GM19238 (cell line): ENCODE data around the gene RNLS.
"Not testable (repeated sequence)": the region's sequence is repeated elsewhere in the genome, so short reads cannot be mapped to it uniquely, and the experiment has no call there.

Experiments used
- DNase-seq: peaks from one replicate; pipeline ENCODE4 v3.0.0; 2011; ENCODE audit warnings: low spot score; ENCODE audit not compliant: insufficient read length

Gene RNLS

DNA sequence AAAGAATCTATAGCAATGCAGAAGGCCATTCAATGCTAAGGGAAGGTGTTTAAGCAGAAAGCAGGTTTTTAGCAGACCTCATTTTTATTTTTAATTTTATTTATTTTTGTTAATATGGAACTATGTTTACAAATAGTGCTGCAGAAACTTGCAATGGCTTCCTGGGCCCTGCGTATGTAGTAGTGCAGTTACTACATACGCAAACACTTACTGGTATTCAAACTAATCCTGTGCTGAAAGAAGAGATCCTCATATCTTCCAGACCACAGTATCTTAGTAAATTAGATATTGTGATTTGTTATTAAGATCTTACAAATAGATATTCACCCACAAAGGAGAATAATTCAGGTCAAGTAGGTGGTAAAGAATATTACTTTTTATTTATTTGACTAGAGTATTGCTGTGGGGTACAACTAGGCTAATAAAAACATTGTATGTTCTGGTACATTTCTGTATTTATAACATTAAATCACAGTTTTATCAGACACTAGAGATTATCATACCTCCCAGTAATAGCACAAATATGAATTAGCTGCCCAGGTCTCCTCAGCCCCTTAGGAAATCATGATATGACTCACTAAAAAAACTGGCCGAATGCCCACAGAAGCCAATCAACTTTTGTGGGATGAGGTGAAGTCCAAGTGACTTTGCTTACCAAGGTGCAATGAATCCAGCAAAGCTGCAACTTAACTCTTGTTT, 57.6 kb downstream of the RNLS start:
- no peak for DNase-seq

DNA sequence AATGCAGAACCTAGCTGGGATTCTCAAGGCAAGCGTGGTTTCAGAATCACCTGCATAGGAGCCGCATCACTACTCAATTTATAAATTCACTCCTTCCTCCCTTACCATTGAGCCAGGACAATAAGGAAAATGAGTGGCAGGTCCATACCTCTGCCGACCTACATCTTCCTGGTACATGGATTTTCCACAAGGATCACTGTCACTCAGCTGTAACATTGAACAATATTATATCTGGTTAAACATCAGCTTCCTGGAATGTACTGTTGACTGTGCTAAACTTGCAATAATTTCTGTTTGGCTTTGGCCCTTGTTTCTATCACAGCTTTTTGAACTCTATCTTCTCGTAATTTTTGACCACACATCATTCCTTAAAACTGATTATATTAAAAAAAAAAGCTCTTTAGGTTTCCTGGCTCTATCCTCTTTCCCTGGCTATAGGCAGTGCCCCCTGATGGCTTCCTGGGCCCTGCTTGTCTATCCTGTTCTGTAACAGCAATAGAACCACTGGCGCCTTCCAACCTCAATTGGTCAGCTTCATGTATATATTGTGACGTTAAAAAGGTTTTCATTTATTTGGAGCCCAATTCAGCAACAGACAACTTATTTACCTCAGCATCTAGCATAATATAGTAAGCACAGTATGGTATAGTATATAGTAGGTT, 59.2 kb downstream of the RNLS start:
- no peak for DNase-seq

DNA sequence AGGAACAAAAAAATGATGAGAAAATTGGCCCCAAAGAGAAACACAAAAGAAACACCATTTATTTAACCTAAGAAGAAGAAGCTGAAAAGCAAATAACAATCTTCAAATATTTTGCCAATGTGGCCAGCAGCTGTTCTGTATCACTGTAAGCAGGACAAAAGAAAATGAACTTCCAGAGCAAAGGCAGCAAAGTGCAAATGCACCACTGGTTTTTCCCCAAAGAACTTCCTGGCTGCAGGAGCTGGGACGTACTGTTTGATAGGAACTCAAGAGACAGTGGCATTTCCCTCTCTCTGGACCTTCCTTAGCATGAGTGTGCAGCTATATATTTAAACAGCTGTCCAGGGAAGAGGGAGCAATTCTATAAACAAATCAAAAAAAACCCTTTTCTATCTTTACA, 60.4 kb downstream of the RNLS start:
- DNase-seq, result no peak

DNA sequence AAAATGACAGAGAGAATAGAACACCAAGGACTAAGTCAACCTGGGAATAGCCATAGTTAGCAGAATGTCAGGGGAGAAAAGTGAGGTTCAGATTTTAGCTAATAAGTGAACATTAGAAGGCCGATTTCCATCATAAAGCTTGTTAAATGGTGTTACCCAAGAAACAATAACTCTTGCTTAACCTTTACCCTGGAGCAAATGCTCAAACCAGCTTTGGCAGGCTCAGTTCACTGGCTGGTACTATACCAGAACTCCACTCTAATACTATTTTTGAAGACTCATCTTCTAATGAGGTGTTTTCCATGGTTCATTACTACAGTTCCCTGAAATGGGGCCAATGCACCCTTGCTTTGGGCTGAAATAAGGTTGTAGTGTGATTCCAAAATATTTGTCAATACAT, 61.3 kb downstream of the RNLS start:
- no peak for DNase-seq

DNA sequence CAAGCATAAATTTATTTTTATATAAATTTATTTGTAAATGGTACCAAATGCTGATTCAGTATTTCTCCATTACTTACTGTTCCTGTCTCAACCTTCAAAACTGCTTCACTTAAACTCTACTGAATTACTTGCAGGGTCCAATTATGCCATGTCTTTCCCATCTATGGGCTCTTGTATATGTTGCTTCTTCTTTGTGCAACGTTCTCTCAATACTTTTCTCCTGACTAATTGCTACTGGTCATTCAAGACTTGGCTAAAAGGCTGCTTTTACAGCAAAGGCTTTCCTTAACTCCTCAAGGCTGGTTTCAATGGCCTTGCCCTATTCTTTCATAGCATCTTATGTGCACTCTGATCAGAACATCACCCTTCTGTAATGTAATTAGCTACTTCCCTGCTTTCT, 67.9 kb downstream of the RNLS start:
- DNase-seq, result no peak

DNA sequence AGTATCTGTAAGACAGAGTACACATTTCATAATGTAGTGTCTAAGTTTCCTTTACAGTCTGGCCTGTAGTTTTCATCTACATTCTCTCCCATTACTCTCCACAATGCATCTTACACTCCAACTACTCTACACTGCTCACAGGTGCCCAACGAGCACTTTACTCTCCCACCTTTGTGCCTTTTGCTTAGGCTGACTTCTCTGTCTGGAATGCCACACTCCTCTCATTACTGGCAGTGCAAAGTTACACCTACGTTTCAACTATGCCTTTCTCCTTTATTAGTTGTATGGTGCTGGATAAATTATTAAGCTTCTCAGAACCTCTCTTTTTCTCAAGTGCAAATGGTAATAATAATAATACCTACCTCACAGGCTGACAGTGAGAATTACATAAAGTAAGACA, 70.5 kb downstream of the RNLS start:
- DNase-seq, result no peak

DNA sequence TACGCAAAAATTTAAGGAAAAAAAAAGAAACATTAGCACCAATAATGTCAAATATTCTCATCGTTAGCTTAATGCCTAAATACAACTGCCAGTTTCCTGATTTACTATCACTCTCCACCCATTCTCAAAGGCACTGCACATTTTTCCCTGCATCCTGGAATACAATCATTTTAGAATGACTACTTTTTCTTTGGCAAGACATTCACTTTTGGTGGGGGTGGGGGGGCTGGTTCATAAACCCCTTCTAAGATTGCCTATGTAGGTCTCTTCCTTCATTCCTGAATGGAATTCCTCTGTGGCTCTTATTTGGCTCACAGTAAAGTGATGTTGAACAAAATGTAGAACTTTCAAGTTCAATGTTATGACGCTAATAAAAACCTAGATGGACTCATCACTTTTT, 74.3 kb downstream of the RNLS start:
- DNase-seq, result no peak

DNA sequence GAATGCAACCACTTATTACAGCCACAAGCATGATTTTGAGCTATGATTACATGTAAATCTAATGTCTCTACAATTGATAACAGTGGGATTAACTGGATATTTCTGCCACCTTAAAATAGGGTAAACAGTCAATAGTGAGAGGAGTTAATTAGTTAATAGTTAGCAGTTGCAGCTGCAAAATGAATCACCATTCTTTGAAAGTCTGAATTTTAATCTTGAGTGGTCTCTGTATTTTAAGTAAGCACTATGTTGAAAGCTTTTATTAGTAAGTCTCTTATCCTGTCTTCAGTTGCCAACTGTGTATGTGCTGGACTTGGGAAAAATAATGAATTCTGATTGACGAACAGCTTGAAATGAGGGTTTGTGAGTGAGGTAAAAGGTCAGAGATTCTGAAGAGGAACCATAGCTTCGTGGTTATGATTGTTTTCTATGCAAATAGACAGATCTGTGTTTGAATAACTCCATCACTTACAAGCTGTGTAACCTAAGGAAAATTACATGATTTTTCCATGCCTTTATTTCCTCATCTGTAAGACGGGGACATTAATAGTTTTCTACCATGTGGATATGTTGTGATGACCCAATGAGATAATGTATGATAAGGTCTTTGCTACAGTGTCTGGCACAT, 75.2 kb downstream of the RNLS start:
- no peak for DNase-seq

DNA sequence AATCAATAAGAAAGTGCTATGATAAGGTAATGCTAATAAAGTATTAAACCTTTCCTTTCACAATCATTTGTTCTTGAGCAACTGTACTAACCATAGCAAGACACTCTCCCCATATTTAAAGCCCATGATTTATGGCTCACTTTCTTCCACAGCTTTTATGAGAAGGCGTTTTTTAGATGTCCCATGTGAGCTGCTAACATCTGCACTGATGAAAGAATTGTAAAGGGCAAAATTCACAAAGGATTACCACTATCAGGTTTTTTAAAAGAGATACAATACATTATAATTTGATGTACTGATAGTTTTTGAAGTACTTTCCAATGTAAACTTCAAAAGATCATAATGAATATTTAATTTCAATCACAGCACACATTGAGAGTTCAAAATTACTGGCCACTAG, 75.7 kb downstream of the RNLS start:
- no peak for DNase-seq

DNA sequence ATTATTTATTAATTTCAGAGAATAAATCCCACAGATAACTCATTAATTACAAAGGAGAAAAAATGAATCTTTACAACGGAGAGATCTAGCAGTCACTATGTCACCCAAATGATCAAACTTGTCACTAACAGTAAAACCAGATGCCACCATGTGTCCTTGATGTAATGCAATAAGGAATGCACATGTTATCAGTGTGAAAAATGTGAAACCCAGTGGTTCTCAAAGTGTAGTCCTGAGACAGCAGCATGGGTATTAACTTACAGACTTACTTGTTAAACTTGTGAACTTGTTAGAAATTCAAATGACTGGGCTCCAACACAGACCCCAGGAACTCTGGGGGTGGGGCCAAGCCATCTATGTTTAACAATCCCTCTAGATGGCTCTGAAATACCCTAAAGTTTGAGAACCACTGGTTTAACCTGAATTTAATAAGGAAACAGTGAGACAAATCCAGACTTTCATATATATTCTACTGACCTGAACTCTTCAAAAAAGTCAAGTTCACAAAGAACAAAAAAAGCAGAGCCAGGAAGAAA, 77.4 kb downstream of the RNLS start:
- DNase-seq, result no peak

DNA sequence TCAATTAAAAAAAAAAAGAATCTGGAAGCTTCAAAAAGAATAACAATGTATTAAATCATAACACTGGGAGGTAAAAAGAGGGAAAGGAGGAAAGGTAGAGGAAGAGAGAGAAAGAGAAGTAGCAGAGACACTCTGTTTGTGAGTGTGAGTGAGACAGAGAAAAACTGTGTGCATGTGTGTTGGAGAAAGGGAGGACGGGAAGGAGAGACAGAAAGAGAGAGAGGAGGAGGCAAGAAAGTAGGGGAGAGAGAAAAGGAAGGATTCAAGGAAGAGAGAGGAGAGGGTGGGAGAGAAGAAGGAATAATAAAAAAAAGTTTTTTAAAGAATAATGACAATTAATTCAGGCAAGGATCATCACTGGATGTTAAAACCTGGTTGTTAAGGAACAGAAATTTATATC, 77.9 kb downstream of the RNLS start:
- DNase-seq, result no peak

DNA sequence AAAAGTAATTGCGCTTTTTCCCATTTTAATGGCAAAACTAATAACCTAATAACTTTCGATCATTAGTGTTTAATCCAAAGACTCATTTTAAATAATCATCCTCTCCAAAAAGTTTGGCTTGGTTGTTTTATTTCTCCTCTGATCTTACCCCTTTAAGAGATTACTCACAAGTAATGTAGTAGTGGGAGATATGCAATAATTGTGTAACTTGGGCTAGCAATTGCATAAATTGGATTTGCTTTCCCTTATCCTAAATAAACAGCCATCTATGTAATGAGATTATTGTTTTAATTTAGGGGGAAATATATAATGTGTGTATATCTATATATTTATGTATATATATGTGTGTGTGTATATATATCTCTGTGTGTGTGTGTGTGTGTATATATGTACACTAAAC, 82.5 kb downstream of the RNLS start:
- no peak for DNase-seq

DNA sequence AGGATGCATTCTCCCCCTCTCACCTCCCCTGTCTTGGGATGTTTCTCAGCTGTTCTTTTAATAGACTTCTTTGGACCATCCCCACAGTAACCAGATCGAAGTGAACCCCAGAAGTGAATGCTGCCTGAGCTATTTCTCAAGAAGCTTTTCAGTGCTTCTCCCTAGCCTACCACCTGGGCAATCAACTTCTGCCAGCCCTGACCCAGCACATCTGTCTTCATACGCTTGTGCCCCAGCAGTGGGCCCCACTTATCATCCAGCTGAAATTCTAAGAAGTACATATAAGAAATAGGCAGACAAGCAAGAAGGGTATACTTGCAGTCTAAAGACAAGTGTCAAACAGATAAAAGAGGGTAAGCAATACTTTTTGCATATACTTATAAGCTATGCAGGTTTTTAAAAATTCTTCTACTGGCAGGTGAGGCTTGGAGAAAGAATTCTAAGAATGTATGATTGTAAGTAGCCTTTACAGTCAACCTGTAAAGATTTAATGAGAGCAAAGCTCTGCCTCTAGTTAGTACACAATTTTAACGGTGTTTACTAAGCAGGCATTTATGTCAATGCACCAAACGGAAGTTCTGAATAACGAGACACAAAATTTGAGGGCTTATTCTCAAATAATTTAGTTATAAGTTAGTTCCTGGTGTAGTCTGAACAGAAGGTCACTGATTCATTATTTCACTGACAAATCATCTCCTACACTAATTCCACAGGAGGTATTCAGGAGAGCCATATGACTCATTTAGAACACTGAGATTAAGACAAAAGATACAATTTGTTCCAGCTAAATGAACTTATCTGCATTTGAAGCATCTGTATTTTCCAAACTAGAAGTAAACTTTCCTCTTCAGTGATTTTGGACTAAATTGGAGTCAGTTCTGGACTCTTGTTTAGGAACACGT, 83.3 kb downstream of the RNLS start:
- DNase-seq, result no peak

DNA sequence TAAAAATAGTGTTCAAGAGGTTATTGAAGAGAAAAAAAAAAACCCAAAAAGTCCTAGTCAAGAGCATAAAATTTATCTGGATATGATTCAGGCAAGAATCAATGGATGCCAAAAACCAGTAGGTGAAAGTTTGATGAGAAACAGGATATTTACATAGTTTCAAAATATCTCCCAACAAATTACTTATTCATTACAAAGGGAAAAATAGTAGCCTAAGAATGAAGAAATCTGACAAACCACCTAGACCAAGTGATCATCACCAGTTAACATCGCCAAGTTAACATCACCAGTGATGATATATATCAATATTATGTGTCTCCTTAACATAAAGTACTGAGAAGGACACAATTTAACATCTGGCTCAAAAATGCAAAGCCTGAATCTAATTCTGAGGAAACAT, 85.2 kb downstream of the RNLS start:
- DNase-seq, result no peak

DNA sequence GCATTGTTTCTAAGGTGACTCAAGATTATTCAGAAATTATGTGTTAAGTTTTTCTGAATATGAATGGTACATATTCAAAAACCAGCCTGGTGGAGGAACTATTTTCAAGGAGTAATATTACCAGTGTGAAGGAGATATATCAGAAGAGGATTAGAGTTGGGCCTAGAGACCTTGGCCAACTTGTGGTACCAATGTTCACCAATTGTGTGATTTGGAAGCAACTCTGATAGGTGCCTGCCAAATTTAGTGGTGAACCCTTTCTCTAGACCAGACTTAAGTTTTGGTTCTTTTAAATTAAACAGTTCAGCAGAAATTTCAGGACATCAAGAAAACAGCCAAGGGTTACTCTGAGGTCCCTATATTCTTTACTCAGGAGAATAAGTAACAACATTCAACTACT, 88.6 kb downstream of the RNLS start:
- no peak for DNase-seq

DNA sequence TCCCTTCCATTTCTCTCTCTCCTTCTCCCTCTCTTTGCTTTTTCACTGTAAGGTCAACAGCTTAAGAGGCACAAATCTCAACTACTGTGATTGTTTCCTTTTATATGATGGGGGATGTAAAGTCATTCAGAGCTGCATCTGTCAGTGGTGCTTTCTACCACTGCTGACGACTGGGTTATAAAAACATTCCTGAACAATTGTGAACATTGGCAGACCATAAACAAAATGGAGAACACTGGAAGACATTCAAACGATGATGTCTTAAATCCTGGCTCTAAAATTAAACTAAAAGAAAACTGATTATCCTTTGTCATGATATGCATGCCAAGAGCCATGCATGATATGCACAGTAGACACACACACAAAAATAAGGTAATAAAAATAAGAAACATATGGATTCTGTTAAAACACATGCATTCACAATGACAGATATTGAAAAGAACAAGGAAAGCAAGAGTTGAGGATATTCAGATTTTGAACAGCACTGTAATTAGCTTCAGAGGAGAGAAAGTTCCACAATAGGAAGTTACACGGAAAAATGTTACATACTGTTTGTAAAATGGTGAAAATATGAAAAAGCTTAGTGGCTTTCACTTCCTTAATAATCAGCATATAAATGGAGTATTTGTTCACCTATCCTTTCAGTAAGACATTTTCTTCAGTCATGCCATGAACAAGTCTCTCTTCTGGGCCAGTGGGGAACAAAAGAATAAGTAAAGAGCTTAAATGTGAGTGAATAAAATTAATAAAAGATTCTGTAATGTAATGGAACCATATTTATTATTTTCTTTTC, 89.2 kb downstream of the RNLS start:
- DNase-seq, result no peak

DNA sequence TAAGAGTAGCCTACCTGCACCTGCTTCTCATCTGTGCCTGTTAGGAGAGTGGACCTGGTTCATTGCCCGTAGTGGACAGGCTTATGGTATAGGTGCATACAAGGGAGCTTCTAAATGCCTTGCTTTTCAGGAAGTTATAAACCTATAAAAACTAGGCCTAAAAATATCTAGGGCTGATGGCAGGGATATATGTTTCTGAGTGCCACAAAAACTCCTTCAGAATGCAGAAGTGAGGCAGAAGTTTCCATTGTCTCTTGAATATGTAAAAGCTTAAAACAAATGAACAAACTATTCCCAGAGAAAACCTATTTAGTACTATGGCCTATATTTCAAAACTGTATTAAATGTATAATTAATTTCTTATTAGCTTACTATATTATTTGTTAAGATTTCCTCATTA, 91.8 kb downstream of the RNLS start:
- no peak for DNase-seq

DNA sequence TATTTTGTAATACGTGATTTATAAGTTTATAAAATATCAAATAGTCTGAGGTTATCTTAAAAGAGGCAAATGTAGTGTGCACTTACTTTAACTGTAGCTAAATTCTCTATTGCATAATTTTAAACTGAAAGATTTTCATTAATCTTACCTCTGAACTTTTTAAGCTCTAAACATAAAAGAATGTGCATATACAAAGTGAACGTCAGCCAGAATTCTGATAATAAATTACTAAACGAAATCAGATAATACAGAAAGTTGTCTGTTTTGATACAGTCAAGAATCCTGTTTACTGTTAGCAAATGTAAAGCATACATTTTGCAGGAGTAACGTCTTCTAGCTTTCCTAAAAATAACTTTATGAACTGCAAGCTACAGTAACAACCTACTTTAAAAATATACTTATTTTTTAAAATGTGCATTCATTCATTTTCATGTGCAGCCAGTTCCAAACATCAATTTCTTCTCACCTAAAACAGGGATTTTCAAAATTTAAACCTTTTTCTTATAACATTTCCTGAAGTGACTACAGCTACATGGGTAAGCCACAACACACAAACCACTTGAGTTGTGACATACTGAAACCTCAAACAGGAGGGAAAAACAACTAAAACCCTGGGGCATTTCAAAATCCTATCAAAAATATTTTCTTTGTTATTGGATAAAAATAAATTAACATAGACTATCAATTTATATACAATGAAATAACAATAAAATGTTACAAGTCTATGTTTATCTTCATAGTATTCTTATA, 92.7 kb downstream of the RNLS start:
- no peak for DNase-seq

DNA sequence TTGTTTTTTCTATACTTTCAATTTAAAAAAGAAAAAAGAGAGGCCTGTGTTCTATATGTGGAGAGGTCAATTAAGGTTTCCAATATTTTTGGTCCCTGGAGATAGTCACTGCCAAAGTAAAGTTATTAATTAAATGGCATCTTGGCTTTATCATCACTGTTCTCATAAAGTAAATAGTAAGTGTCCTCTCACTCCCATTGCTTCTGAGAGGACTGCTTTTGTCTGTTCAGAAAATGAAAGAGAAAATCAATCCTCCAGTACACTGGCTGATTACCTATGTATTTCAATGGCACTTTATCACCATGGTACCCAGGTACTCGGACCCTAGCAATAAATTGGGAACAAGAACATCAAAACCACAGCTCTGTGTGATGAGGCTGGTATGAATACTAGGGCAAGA, 94.0 kb downstream of the RNLS start:
- no peak for DNase-seq

DNA sequence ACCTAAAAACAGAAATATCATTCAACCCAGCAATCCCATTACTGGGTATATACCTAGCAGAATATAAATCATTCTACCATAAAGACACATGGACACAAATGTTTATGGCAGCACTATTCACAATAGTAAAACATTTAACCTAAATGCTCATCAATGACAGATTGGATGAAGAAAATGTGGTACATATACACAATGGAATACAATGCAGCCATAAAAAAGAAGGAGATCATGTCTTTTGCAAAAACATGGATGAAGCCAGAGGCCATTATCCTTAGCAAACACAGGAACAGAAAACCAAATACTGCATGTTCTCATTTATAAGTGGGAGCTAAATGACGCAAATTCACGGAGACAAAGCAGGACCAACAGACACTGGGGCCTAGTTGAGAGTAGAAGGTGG, 96.3 kb downstream of the RNLS start:
- not testable (repeated sequence) for DNase-seq
